ENCODE results near the gene TBCE.

DNA sequence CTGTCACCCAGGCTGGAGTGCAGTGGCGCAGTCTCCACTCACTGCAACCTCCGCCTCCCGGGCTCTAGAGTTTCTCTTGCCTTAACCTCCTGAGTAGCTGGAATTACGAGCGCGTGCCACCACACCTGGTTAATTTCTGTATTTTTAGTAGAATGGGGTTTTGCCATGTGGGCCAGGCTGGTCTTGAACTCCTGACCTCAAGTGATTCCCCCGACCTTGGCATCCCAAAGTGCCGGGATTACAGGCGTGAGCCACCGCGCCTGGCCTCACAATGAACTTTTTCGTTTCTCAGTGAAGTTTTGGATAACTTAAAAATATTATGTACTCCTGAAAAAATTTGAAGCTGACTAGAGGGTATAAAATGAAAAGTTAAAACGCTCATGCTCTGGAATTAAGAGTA, 59.5 kb downstream of the TBCE start:
- TF ChIP-seq EZH2phosphoT487 (IDR thresholded peaks at IDR 0.05; ENCODE audit: insufficient read depth, low read depth) = no peak
- TF ChIP-seq EZH2 (IDR thresholded peaks at IDR 0.05; ENCODE audit: insufficient read depth, poor library complexity, severe bottlenecking) = no peak
